HG03159 (cell line): Measurements from ENCODE around the gene SLC7A6.

ENCODE experiments used
- ATAC-seq: cut with Tn5 transposase; IDR thresholded peaks from one replicate; pipeline ENCODE4 v1.9.1; 2021; ENCODE audit warnings: mild to moderate bottlenecking, moderate library complexity; ENCODE audit not compliant: unreplicated experiment

Gene SLC7A6

DNA sequence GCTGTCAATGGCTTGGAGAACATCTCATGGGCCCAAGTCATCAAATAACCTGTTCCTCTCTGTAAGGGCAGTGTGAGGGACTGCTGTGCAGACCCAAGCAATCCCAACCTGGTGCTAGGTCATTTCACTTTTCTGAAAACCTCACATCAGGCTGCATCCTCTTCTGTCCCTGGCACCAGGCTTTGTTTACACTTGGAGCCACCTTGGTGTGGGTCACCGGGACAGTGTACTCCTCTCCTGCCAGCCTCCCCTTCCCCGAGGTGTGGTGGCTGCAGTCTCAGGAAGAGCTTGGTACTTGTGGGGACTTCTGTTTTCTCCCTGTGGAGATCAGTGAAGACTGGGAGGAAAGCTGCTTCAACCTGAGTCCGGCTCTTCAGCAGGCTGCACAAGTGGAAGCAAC is 34.0 kb downstream of the SLC7A6 start:
- no peak for ATAC-seq

DNA sequence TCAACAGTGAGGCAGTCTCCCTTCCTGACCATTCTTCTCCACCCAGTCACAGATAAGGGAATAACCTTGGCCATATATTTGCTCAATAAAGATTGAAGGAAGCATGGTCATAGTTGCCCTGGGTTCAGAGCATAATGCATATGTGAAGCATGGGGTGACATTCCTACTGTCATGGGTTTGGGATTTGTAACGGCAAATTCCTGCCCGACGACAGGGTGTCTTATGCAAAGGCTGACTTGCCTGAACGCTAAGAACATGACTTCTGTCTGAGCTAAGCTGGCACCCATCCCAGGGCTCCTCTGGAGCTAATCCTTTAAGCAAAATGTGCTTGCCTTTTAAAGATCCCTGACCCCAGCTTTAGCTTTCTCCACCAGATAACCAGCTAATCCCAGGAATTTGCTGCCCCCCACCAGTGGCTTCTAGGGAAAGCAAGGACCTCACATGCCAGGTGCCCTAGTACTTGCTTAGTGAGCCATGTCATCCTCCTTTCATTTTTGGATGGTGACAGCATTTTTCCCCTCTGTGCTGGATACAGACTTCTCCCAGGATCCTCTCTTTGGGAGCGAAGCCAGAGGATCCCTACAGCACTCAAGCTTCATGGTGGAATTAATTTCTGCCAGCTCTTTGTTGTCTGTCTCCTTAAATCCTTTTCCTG is 34.7 kb downstream of the SLC7A6 start:
- ATAC-seq: no peak

DNA sequence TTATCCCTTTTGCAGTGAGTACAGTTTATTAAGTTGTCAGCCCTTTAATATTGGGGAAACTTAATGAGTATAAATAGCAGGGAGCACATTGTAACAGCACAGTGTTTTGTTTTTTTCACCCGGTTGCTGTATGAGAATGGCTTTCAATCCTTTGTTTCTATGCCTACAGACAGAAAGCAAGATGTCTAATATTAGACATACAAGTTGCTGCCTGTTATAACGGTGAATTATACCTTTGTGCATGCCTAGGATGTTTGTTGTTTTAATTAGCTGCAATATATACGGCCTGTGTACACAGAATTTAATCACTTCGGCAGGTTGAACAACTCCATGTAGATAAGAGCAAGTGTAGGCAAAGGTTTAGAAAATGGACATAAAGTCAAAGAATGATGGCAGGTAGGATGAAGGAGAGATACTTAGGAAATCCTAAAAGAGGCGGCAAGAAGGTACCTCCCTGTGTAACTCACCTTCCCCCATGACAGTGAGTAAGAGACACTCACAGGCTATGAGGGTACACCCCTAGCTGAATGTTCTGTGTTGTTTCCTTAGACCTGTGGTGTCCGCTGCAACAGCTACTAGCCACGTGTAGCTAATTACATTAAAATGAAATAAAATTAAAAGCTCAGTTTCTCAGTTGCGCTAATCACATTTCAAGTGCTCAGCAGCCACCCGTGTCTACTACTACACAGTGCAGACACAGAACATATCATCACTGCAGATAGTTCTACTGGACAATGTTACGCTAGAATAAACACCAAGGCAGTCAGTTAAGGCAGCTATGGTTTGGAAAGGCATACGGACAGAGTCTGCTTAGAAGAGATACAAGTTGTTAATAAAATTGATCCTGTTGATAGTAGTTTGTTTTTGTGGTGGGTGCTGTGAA is 35.5 kb downstream of the SLC7A6 start:
- no peak for ATAC-seq

DNA sequence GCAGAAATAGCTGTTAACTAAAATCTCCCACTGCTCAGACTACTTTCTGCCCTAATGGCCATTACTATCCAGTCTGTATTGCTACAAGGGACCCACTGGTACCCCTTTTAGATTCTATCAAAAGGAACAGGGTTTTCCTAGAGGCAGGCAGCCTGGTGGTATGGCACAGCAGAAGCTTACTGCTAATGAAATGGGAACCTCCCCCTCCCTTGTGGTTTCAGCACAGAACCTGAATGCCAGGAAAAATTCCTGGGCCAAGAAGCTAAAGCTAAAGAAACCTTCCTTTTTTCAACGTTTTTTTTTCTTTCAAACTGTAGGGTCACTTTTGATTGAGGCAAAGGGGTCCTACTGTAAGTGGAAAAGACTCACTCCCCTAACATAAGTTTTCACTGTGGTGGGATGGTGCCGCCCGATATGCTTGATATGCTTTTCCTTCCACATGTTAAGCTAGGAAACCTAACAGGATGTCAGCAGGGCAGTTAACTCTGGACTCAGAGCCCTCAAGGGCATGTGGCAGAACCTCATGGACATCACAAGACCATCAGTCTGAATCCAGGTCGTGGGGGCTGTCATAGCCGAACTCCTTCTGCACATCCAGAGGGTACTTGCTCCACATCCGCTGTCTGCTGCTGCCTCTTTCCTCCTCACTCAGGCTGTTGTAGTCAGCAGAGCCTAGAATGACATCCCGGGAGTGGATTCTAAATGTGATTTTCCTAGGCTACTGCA is 36.6 kb downstream of the SLC7A6 start:
- no peak for ATAC-seq

DNA sequence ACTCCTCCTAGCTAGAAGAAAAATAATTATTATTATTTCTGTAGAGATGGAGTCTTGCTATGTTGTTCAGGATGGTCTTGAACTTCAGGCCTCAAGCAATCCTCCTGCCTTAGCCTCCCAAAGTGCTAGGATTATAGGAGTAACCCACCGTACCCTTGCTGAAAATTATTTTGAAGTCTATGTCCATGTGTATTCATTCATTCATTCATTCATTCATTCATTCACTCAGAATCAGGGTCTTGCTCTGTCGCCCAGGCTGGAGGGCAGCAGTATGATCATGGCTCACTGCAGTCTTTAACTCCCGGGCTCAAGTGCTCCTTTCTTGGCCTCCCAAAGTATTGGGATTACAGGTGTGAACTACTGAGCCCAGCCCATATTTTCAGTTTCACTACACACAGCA is 42.3 kb downstream of the SLC7A6 start:
- no peak for ATAC-seq

DNA sequence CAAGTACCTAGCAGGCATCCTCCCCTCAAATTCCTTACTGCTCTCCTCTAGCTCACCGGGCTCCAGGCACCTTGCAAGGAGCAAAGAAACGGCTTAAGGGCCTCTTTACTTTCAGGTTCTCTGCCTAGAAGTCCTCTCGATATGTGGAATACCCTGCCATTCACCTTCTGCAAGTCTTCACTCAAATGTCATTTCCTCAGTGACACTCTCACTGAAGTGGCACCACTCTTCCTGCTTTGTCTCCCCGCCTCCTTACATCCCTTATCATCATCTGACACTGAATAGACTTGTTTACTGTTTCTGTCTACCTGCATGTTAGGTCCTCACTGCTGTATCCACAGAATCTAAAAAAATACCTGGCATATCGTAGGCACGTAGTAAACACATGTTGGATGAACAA is 45.5 kb downstream of the SLC7A6 start:
- ATAC-seq: no peak

DNA sequence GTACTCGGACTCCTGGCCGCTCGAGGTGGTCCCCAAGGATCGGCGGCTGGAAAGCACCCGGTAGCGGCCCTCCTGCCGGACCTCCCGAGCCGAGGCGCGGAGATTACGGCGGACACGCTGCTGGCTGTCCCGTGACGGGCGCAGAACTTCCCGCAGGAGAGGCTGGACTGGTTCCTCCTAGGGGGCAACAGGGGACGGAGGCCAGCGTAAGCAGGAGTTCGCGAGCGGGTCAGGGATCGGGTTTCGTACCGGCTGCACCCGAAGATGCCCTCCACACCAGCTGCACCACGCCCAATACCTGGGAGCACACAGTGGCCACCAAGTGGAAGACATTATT is 46.1 kb downstream of the SLC7A6 start:
- no peak for ATAC-seq

DNA sequence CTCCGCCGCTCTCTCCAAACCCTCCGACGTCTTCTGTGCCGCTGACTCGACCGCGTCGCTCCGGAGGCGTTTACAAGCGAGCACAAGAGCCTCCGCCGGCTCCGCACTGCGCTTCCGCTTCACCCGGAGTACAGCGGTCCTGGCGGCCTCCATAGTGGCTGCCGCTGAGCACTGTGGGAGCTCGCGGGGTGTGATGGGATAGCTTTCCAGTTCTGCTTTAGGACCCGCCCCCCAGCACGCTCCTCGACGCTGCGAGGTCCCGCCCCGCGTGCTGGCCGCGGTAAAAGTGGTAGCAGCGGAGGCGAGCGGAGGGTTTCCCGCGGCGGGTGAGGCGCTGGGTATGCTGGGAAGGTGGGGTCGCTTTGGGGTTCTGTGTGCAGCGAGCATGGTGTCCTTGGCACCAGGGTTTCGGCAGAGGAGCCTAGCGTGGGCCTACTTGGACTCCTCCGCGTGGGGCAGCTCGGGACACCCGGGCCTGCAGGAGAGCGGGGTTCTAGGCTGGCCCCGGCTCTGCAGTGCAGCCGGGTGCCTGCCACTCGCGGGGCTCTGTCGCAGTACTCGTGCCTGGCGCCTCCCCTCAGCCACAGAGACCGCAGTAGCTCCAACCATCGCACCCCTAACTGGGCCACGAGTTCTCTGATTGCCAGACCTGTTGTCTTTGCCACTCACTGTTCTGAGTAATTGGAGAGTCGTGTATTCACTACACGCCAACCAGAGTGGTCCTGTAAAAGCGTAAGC is 46.6 kb downstream of the SLC7A6 start, which contains the start of the genes PRMT7 and SLC7A6OS:
Gene PRMT7, plus strand, starts transcription at position 246 of the 738 bp plus-strand sequence. CDS start 4,961 bp downstream, outside the sequence.
Gene SLC7A6OS, minus strand, starts transcription at position 173 of the 738 bp plus-strand sequence. Its CDS starts 20 bp downstream, at position 153.
- peak; percentile 94 for ATAC-seq

DNA sequence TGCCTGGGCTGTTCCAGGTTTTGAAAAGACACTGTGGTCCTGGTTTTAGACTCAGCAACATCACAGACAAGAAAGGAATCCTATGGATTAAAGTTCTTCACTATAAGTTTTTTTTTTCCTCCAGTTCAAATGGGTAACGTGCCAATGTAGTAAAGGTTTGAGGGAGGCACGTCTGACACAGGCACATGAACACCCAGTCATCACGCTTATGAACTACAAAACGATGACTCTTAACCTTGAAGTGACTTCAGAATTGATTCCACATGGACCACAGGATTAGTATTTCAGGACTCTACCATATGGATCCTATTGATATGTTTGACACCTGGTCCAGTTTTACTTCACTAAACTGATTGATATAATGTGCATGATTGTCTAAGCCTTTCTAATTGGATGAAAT is 48.8 kb downstream of the SLC7A6 start:
- ATAC-seq: no peak

DNA sequence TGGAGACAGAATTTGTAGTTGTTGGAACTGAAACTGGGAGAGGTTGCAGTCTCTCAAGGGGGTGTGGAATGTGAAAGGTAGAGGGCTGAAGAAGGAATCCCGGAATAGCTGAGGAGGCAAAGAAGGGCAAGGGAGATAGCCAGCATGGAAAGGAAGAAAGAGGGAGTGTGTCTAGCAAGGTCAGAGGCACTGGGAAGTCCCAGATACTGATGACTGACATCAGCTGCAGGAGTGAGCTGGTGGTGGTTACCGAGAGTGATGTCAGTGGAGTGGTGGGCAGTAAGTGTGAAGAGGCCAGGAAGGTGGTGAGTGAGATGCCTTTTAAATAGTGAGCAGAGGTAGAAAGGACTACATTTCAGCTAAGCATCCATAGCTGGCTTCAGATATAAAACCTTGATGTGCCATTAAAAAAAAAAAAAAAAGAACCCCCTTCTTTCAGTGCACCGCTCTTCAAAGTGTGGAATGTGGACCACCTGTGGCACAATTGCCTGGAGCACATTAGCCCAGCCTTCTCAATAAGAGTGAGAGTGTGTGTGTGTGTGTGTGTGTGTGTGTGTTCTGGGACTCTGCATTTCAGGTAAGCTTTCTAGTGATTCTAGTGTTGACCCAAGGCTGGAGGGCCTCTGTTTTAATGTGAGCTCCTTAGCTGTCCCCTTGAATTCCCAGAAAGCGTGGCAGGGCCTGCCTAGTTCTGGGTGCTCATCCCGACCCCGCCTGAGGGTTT is 55.0 kb downstream of the SLC7A6 start:
- no peak for ATAC-seq

DNA sequence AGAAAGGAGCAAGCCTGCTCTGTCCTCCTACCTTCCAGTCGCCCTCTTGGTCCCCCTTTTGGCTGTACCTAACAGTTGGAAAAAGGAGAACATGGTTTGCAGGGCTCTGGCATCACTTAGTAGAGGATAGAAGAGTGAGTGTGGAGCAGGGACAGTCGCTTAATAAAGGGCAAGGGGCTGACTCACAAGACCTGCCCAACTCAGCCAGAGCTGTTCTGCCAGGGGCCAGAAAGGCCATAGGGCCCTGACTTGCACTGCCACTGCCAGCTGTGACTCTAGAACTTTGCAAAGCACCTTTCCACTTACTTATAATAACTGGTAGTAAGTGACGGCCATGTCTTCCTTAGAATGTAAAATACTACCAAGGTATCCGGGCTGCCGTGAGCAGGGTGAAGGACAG is 60.0 kb downstream of the SLC7A6 start:
- ATAC-seq: no peak

DNA sequence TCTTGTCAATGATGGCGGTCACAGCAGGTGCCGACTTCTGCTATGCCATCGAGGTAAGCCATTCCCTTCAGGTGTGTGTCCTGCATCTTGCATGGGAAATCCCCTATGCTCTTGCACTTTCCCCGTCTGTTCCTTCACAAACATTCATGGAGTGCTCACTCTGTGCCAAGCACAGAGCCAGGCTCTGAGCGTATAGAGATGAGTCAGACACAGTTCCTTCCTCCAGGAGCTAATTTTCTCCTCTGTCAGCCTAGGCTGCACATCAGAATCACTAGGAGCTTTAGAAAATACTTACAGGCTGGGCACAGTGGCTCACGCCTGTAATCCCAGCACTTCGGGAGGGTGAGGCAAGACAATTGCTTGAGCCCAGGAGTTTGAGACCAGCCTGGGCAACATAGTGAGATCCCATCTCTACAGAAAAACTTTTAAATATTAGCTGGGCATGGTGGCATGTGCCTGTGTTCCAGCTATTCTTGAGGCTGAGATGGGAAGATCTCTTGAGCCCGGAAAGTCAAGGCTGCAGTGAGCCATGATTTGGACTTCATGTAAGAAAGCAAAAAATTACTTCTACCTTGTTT is 60.5 kb downstream of the SLC7A6 start:
- no peak for ATAC-seq

DNA sequence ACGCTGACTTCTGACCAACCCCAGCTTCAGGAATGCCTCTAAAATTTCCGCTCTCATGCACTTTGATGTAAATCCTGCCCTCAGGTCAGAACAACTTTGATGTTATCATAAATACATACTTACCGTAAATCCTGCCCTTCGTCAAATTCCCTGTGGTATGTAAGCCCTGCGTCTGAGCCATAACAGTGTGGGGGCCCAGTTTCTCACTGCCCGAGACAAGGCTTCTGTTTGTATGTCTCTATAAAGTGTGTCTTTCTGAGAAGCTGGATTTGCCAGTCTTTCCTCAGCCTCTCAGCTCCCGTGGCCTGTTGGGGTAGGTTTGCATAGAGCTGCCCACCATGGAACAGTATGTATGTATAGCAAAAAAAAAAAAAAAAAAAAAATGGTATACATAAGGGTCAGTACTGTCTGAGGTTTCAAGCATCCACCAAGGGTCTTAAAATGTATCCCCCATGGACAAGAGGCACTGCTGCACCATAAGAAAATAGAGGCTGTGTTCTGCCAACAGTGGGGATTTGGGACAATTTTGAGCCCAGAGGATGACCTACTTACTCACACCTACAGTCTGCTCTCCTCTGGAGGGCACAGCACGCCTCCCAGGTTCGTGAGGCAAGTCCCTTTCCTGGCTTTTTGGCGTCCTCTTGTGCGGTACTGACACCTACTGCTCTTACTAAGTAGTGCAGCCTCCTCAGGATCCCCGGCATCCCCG is 64.0 kb downstream of the SLC7A6 start:
- ATAC-seq: no peak

DNA sequence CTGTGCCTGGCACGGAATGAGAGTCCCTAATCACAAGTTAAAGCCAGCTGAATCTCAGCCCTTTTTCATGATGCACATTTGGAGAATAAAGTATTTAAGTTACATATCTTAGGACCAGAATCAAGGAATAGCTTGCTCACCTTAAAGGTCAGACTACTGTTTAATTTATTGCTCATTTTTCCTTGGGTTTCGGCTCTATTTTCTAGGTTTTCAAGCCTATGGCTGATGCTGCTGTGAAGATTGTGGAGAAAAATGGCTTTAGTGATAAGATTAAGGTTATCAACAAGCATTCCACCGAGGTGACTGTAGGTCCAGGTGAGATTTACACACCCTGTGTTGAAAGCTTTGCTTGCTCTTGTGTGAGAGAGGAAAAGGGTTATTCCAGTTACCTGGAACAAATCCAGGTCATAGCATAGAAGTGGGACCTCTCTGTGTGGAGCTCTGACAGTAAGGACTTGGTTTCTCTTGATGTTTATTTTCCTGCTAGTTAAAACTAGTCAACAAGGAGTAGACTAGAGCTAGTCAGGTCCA is 64.6 kb downstream of the SLC7A6 start:
- no peak for ATAC-seq

DNA sequence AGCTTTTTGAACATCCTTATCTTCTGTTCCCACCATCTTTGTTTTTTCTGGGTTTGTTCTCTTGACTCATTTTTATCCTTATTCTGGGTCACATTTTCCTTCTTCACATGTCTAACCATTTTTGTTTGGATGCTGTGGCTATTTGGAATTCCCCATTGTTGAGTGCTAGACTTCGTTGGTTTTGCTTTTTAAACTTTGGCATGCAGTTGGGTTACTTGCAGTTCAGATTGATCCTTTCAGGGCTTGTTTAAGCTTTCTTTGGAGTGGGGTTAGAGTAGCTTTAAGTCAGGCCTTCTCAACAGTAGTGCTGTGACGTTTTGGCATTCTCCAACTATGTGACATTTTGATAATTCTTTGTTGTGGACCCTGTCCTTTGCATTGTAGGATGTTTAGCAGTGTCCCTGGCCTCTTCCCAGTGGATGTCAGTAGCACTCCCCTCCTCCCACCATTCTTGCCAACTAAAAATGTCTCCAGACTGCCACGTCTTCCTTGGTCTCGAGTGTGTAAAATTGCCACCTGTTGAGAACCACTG is 67.6 kb downstream of the SLC7A6 start:
- ATAC-seq: no peak

DNA sequence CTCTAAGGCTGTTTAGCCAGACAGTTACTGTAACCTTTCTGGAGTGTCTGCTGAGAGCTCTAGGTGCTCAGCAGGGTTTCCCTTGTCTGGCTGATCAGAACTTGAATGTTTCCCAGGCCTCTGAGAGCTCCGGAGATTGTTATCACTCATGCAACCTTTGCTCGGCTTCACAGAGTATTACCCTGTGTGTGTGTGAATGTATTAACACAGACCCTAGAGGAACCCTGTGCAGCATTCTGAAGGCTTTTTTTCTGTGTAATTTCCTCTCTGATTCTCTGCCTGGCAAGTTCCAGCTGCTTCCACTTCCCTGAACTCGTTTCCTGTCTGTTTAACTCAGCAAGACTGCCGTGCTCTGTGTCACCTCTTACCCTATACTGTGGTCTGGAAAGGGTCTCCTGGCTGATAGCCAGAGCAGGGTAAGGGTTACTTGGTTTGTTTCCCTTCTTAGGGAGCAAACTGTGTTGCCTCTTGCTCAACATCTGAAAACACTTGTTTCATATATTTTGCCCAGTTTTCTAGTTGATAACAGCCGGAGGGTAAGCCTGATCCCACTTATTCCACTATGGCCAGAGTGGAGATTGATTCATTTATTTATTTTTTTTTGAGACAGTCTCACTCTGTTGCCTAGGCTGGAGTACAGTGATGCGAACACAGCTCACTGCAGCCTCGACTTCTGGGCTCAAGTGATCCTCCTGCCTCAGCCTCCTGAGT is 68.2 kb downstream of the SLC7A6 start:
- ATAC-seq: no peak

DNA sequence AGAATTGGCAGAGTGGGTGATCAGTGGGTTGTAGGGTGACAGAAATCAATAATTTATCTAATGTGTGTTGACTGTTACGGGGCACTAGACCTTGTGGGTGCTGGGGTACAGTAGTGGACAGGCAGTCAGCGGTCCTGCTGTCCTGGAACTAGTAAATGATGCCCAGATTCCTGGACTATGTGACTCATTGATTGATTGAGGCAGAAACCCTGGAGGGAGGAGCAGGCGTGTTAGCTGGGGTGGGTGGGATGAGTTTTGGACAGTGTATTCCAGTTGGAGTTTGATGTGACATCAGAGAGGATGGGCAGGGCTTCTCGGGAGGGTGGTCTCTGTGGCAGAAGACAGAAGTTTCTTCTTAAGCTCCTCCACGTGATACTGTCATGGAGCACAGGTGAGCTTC is 70.8 kb downstream of the SLC7A6 start:
- ATAC-seq: no peak
